ENCODE measurements around the gene CFAP107. TPM values are rescaled to one million over a fixed set of nuclear protein-coding genes. Genes with fewer than 3 reads are reported as not detected.
"Not testable (repeated sequence)": the region's sequence is repeated elsewhere in the genome, so short reads cannot be mapped to it uniquely, and the experiment has no call there.

CFAP107 gene
- total RNA-seq, 1 donor from 2014 or later: not detected

DNA sequence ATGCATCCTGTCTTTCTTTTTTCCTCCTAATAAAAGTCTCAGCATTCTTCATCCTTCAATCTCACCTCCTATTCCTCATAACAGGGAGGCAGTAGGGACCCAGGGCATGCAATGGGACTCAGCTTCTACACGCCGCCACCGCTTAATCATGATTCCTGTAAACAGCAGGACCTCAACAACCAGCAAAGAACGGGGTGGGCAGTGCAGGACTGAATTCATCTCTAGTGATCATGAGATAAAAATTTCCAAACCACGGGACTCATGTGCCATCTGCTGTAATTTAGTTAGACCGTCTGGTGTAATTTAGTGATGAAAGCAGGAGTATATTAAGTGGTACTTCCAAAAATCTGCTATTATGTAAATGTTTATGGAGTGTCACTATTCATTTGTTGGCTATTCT lies 32.9 kb downstream of the CFAP107 start:
- Mint-ChIP-seq H3K27me3 (ENCODE audit: low read depth, unreplicated experiment) (peaks cover 12% of the 10 kb centered on the region), H3K9me3 (ENCODE audit: unreplicated experiment) (peaks cover 8% of the 10 kb centered on the region), H3K36me3 (ENCODE audit: low read depth, unreplicated experiment) (peaks cover 3% of the 10 kb centered on the region), H3K4me3 (ENCODE audit: unreplicated experiment) (no peak overlapping the region), H3K27ac (ENCODE audit: unreplicated experiment) (no peak overlapping the region), H3K4me1 (ENCODE audit: low read depth, unreplicated experiment) (no peaks in the 10 kb centered on the region)
- H3K4me3 ChIP-seq (ENCODE audit: insufficient read depth, low read depth, low read length): no peak overlapping the region
- no peak overlapping the region for H2AFZ ChIP-seq (ENCODE audit: low read depth, low read length)
- H3K27ac ChIP-seq (ENCODE audit: low read depth, low read length): no peak overlapping the region
- TF ChIP-seq, protein P1, sequence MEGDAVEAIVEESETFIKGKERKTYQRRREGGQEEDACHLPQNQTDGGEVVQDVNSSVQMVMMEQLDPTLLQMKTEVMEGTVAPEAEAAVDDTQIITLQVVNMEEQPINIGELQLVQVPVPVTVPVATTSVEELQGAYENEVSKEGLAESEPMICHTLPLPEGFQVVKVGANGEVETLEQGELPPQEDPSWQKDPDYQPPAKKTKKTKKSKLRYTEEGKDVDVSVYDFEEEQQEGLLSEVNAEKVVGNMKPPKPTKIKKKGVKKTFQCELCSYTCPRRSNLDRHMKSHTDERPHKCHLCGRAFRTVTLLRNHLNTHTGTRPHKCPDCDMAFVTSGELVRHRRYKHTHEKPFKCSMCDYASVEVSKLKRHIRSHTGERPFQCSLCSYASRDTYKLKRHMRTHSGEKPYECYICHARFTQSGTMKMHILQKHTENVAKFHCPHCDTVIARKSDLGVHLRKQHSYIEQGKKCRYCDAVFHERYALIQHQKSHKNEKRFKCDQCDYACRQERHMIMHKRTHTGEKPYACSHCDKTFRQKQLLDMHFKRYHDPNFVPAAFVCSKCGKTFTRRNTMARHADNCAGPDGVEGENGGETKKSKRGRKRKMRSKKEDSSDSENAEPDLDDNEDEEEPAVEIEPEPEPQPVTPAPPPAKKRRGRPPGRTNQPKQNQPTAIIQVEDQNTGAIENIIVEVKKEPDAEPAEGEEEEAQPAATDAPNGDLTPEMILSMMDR (IDR thresholded peaks at IDR 0.05; ENCODE audit: insufficient read depth, low read depth, low read length): no peak
- no peak for TF ChIP-seq EZH2 (IDR thresholded peaks at IDR 0.05; ENCODE audit: insufficient read depth, low read length)
- H3K36me3 ChIP-seq (ENCODE audit: insufficient read depth, low read length): no peaks in the 10 kb centered on the region
- DNase-seq (ENCODE audit: low read depth): no peak
- no peak overlapping the region for H3K4me2 ChIP-seq (ENCODE audit: low read length)
- no peak for FAIRE-seq
- H3K9ac ChIP-seq (ENCODE audit: low read length): no peak overlapping the region
- H3K4me1 ChIP-seq (ENCODE audit: insufficient read depth, low read length): no peaks in the 10 kb centered on the region
- no peaks in the 10 kb centered on the region for H3K27me3 ChIP-seq (ENCODE audit: insufficient read depth, low read length)
- H3K79me2 ChIP-seq (ENCODE audit: insufficient read depth, low read length): no peaks in the 10 kb centered on the region
- no peaks in the 10 kb centered on the region for H3K9me3 ChIP-seq (ENCODE audit: insufficient read depth, low read depth, low read length)
- H4K20me1 ChIP-seq (ENCODE audit: insufficient read depth, low read length): no peaks in the 10 kb centered on the region

DNA sequence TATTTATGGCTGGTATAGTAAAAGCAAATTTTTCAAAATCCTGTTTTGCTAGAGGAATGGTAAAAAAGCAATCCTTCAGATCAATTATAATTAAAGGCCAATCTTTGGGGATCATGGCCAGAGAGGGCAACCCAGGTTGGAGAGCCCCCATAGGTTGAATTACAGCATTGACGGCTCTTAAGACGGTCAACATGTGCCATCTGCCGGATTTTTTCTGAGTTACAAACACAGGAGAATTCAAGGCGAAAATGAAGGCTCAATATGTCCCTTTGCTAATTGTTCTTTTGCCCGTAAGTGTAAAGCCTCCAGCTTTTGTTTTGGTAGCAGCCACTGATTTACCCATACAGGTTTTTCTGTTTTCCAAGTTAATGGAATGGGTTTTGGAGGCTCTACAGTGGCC lies 35.5 kb downstream of the CFAP107 start:
- not testable (repeated sequence) for H3K36me3 ChIP-seq (ENCODE audit: insufficient read depth, low read length); H3K4me3 ChIP-seq (ENCODE audit: insufficient read depth, low read depth, low read length); H2AFZ ChIP-seq (ENCODE audit: low read depth, low read length); H3K4me1 Mint-ChIP-seq (ENCODE audit: low read depth, unreplicated experiment); H3K9ac ChIP-seq (ENCODE audit: low read length); H3K79me2 ChIP-seq (ENCODE audit: insufficient read depth, low read length); H3K27me3 Mint-ChIP-seq (ENCODE audit: low read depth, unreplicated experiment); H3K36me3 Mint-ChIP-seq (ENCODE audit: low read depth, unreplicated experiment); H3K27ac Mint-ChIP-seq (ENCODE audit: unreplicated experiment); FAIRE-seq; H3K4me2 ChIP-seq (ENCODE audit: low read length); H3K4me1 ChIP-seq (ENCODE audit: insufficient read depth, low read length); DNase-seq (ENCODE audit: low read depth); H3K9me3 ChIP-seq (ENCODE audit: insufficient read depth, low read depth, low read length); H4K20me1 ChIP-seq (ENCODE audit: insufficient read depth, low read length); H3K27ac ChIP-seq (ENCODE audit: low read depth, low read length); H3K27me3 ChIP-seq (ENCODE audit: insufficient read depth, low read length); H3K4me3 Mint-ChIP-seq (ENCODE audit: unreplicated experiment)
- peaks cover 13% of the 10 kb centered on the region for H3K9me3 Mint-ChIP-seq (ENCODE audit: unreplicated experiment)

DNA sequence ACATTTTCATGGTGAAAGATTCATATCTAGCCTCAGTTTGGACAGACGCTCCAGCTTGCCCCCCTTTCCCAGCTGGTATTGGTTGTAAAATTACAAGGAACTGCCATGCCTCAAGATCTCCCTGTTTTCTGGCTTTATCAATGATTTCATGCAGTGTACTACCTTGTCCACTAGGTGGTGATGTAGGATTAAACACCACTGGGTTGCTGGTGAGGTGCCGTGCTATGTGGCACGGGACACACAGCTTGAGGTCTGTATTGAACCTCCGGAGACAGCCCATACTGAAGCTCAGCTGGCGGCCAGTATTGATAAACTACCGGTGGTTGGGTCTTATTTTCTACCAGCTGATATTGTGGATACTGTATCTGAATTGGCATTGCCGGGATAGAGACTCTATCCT lies 37.8 kb downstream of the CFAP107 start:
- H3K9me3 Mint-ChIP-seq (ENCODE audit: unreplicated experiment): peaks cover 17% of the 10 kb centered on the region
- not testable (repeated sequence) for H3K9ac ChIP-seq (ENCODE audit: low read length); H3K4me3 Mint-ChIP-seq (ENCODE audit: unreplicated experiment); H3K27ac Mint-ChIP-seq (ENCODE audit: unreplicated experiment); H3K79me2 ChIP-seq (ENCODE audit: insufficient read depth, low read length); H3K27me3 Mint-ChIP-seq (ENCODE audit: low read depth, unreplicated experiment); H3K4me2 ChIP-seq (ENCODE audit: low read length); H3K4me3 ChIP-seq (ENCODE audit: insufficient read depth, low read depth, low read length); DNase-seq (ENCODE audit: low read depth); H3K4me1 Mint-ChIP-seq (ENCODE audit: low read depth, unreplicated experiment); H3K27ac ChIP-seq (ENCODE audit: low read depth, low read length); FAIRE-seq; H4K20me1 ChIP-seq (ENCODE audit: insufficient read depth, low read length); H3K9me3 ChIP-seq (ENCODE audit: insufficient read depth, low read depth, low read length); H2AFZ ChIP-seq (ENCODE audit: low read depth, low read length); H3K4me1 ChIP-seq (ENCODE audit: insufficient read depth, low read length); H3K27me3 ChIP-seq (ENCODE audit: insufficient read depth, low read length); H3K36me3 ChIP-seq (ENCODE audit: insufficient read depth, low read length); H3K36me3 Mint-ChIP-seq (ENCODE audit: low read depth, unreplicated experiment)

DNA sequence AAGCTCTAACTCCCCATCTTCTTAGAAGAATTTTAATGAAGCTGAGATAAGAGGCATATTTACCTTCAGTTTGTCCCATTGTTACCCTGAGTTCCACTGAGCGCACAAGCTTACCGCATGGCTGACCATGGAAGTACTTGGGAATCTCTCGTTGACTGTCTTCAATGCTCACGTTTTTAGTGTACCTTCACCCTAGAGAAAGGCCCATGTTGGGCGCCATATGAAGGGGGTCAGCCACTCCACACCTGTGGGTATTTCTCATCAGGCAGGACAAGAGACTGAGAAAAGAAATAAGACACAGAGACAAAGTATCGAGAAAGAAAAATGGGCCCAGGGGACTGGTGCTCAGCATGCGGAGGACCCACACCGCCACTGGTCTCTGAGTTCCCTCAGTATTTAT lies 38.7 kb downstream of the CFAP107 start:
- not testable (repeated sequence) for H3K79me2 ChIP-seq (ENCODE audit: insufficient read depth, low read length); H3K36me3 Mint-ChIP-seq (ENCODE audit: low read depth, unreplicated experiment); H3K27ac ChIP-seq (ENCODE audit: low read depth, low read length); H3K4me3 Mint-ChIP-seq (ENCODE audit: unreplicated experiment); FAIRE-seq; H3K27me3 Mint-ChIP-seq (ENCODE audit: low read depth, unreplicated experiment); H3K4me3 ChIP-seq (ENCODE audit: insufficient read depth, low read depth, low read length); H3K27me3 ChIP-seq (ENCODE audit: insufficient read depth, low read length); H4K20me1 ChIP-seq (ENCODE audit: insufficient read depth, low read length); H3K36me3 ChIP-seq (ENCODE audit: insufficient read depth, low read length); H3K9ac ChIP-seq (ENCODE audit: low read length); H3K4me2 ChIP-seq (ENCODE audit: low read length); H3K27ac Mint-ChIP-seq (ENCODE audit: unreplicated experiment); H3K4me1 Mint-ChIP-seq (ENCODE audit: low read depth, unreplicated experiment); H3K4me1 ChIP-seq (ENCODE audit: insufficient read depth, low read length); H3K9me3 ChIP-seq (ENCODE audit: insufficient read depth, low read depth, low read length); H2AFZ ChIP-seq (ENCODE audit: low read depth, low read length); DNase-seq (ENCODE audit: low read depth)
- H3K9me3 Mint-ChIP-seq (ENCODE audit: unreplicated experiment): peaks cover 17% of the 10 kb centered on the region

DNA sequence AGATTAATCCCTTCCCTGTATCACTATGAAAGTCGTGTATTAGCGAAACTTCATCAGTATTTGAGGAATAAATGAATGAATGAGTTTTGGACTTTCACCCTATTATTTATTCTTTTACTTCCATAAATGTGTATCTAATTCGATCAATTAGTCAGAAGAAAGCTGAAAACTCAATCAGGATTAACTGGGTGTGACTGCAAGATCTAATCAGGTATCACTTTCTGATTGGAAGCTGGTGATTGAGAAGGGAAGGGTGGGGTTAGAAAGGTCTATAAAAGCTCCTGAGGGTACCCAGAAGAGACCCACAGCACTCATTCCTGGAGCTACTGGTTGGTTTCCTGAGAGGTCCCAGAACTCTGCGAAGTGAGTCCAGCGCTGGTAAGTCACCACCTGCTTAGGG lies 45.1 kb downstream of the CFAP107 start, which contains the start of gene PRAMEF1:
Gene PRAMEF1 (plus strand): TSS at position 301 of the 400 bp plus-strand sequence. CDS start 1,831 bp downstream, outside the sequence.
- not testable (repeated sequence) for H3K4me1 Mint-ChIP-seq (ENCODE audit: low read depth, unreplicated experiment); FAIRE-seq; H3K27ac ChIP-seq (ENCODE audit: low read depth, low read length); DNase-seq (ENCODE audit: low read depth); H2AFZ ChIP-seq (ENCODE audit: low read depth, low read length); H3K4me2 ChIP-seq (ENCODE audit: low read length); H3K4me3 Mint-ChIP-seq (ENCODE audit: unreplicated experiment); H3K4me3 ChIP-seq (ENCODE audit: insufficient read depth, low read depth, low read length); H3K4me1 ChIP-seq (ENCODE audit: insufficient read depth, low read length); H3K79me2 ChIP-seq (ENCODE audit: insufficient read depth, low read length); H3K36me3 ChIP-seq (ENCODE audit: insufficient read depth, low read length); H3K36me3 Mint-ChIP-seq (ENCODE audit: low read depth, unreplicated experiment); H4K20me1 ChIP-seq (ENCODE audit: insufficient read depth, low read length); H3K27me3 ChIP-seq (ENCODE audit: insufficient read depth, low read length); H3K9ac ChIP-seq (ENCODE audit: low read length); H3K27me3 Mint-ChIP-seq (ENCODE audit: low read depth, unreplicated experiment); H3K27ac Mint-ChIP-seq (ENCODE audit: unreplicated experiment); H3K9me3 ChIP-seq (ENCODE audit: insufficient read depth, low read depth, low read length)
- H3K9me3 Mint-ChIP-seq (ENCODE audit: unreplicated experiment): peaks cover 11% of the 10 kb centered on the region

Measured in astrocyte (in vitro differentiated cells and primary cell).